SW 1271 (cell line): ENCODE data around the gene GKN2.
"Not testable (repeated sequence)": the region's sequence is repeated elsewhere in the genome, so short reads cannot be mapped to it uniquely, and the experiment has no call there.

ENCODE experiments used
- DNase-seq, 2 experiments: peaks; one replicate each; lab custom pipeline; 2025; lab: John Stamatoyannopoulos, UW

The GKN2 gene

GRCh38 chr2:68961380-68961779, 8.7 kb upstream of the GKN2 start:
- DNase-seq, result no peak

- no peak for DNase-seq
Measured at GRCh38 chr2:68959001-68959400, 6.3 kb upstream of the GKN2 start.

DNA sequence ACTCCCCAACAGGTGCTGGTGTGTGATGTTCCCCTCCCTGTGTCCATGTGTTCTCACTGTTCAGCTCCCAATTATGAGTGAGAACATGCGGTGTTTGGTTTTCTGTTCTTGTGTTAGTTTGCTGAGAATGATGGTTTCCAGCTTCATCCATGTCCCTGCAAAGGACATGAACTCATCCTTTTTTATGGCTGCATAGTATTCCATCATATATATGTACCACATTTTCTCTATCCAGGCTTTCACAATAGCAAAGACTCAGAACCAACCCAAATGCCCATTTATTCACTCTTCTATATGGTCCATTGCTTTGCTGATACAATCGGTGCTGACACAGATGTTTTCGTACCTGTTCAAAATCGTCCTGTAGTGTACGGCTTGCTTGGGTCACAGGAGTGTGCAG, 2.7 kb upstream of the GKN2 start:
- not testable (repeated sequence) for DNase-seq

DNA sequence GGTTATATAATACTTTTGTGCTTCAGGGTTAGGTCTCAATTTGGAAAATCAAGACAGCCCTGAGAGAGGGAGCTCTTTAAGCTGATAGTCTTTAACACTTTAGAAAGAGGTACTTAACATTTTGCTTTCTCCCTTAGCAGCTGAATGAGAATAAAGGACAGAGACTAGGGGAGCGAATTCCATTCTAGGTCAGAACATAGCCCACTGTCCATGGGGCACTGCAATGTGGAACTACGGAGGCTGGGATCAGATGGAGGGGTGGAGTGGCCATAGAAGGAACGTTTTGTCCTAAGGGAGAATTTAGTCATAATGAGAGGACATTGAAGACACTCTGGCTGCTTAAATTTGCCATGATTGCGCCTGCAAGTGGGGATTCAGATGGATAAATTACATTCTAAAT, 794 bp downstream of the GKN2 start:
- DNase-seq, result no peak

GRCh38 chr2:68948710-68949109, 4.0 kb downstream of the GKN2 start:
- DNase-seq, result no peak

- DNase-seq, result no peak
Measured at GRCh38 chr2:68946117-68946516, 6.6 kb downstream of the GKN2 start.

- peak in 1 of 2 experiments; percentile 63 for DNase-seq
Measured at GRCh38 chr2:68943581-68944568, 8.8 kb downstream of the GKN2 start.

GRCh38 chr2:68942827-68943226, 9.9 kb downstream of the GKN2 start:
- no peak for DNase-seq

DNA sequence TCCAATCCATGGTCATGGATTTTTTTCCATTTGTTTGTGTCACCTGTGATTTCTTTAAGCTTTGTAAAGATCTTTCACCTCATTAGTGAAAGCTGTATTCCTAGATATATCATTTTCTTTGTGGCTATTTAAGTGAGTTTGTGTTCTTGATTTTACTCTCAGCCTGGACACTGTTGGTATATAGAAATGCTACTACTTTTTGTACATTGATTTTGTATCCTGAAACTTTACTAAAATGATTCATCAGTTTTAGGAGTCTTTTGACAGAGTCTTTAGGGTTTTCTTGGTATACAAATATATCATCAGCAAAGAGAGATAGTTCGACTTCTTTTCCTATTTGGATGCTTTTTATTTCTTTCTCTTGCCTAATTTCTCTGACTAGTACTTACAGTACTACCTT, 12.3 kb downstream of the GKN2 start:
- DNase-seq, result no peak

DNA sequence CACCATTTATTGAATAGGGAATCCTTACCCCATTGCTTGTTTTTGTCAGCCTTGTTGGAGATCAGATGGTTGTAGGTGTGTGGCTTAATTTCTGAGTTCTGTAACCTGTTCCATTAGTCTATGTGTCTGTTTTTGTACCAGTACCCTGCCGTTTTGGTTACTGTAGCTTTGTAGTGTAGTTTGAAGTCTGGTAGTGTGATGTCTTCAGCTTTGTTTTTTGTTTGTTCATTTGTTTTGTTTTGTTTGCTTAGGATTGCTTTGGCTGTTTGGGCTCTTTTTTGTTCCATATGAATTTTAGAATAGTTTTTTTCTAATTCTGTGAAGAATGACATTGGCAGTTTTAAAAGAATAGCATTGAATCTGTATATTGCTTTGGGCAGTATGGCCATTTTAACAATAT, 12.7 kb downstream of the GKN2 start:
- no peak for DNase-seq

DNA sequence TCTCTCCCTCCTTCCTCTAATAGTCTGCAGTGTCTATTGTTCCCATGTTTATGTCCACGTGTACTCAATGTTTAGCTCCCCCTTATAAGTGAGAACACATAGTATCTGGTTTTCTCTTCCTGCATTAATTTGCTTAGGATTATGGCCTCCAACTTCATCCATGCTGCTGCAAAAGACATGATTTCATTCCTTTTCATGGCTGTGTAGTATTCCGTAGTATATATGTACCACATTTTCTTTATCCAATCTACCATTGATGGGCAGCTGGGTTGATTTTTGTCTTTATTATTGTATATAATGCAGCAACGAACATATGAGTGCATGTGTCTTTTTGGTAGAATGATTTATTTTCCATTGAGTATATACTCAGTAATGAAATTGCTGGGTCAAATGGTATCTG, 13.8 kb downstream of the GKN2 start:
- no peak for DNase-seq

GRCh38 chr2:68937346-68938055, 15.2 kb downstream of the GKN2 start:
- DNase-seq, result no peak

- no peak for DNase-seq
Measured at GRCh38 chr2:68936889-68937288, 15.8 kb downstream of the GKN2 start.

- peak in 1 of 2 experiments; percentile 42 for DNase-seq
Measured at GRCh38 chr2:68936427-68936826, 16.3 kb downstream of the GKN2 start.

DNA sequence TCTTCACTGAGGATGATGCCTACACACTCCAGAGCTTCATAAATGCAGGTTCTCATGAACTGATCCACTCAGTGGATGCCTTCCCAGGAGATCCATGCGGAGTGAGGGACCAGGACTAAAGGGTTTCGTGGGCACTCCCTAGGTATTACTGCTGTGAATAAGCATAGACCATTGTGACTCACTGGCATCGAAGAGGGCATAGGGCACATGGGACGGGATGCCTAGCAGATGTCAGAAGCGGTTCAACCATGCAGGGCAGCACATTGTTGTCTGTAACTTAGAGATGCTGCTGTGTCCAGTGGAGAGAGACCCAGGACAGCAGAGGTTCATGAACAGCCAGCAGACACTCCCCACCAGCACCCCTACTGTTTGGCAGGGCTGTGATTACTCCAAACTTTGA, 17.2 kb downstream of the GKN2 start:
- DNase-seq, result no peak

DNA sequence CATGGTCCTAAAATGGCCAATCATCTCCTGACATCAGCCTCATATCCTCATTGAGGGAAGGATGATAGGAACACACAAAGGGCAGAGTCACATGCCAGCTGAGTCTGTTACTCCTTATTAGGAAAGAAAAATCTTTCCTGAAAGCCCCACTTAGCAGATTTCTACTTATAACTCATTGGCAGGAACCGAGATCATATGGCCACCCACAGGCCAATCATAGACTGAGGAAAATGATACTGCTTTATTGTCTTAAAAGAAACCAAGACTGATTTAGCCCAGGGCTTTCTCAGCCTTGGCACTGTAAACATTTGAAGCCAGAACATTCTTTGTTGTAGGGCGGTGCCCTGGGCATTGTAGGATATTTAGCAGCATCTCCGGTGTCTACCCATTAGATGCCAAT, 18.7 kb downstream of the GKN2 start:
- no peak for DNase-seq

DNA sequence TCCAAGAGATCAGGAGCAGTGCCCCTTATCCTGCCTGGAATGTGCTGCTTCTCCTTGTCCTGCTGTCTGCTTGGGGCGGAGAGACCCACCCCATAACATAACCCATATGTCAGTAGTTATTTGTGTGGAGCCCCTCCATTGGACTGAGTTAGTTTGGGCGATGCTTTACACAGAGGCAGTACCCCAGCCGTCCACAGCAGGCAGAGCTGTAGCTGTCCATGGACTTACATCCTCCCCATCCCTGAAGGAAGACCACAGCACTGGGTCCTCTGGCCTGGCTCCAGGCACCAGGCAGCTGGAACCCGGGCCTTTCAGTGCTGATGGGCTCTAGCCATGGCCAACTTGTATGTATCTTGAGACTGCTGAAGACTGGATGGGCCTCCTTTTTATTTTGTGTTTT, 20.3 kb downstream of the GKN2 start:
- DNase-seq, result no peak

GRCh38 chr2:68931799-68932198, 20.9 kb downstream of the GKN2 start:
- DNase-seq, result no peak

- DNase-seq, result no peak
Measured at GRCh38 chr2:68931149-68931711, 21.5 kb downstream of the GKN2 start.

DNA sequence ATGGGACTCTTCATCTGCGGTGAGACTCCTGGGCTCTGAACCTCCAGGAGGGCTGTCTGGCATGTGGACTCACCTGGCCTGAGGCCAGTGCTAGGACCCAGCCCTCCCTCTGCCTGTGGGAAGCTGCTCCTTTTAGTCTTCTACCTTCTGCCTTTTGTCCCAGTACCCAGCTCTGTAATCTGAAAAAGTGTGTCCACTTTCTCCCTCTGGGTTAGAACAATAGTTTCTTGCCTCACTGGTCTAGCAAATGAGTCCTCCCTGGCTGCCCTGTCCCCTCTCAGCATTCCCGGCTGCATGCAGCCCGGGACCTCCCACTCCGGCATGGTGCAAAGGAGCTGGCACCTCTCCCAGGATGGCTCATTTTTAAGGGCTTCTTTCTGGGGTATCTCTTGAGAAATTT, 25.9 kb downstream of the GKN2 start:
- DNase-seq, result no peak

DNA sequence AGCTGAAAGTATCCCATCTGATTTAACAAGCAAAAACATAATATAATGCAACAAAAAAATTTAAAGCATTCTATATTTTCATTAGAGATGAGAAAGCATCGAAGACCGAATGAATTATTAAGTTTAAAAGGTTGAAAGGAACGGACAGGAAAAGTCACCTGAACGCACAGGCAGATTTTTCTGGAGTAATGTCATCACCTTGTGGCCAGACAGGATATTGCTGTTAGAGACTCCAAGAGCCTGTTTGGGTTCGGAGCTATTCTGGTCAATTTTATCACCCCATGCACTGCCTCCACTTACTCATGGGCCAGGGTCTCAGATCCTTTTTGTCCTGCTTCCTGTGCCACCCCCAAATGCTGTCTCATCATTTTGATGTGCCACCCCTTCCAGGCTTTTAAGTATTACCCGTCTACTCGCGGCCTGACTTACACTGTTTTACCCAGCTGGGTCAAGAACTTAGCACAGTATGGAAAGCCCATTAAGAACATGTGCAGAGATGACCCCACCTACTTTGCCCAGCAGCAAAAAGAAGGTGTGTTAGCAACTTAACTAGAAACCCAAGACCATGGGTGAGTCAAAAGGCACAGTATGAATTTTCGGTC, 27.3 kb downstream of the GKN2 start:
- DNase-seq, result peak in 1 of 2 experiments; percentile 30

DNA sequence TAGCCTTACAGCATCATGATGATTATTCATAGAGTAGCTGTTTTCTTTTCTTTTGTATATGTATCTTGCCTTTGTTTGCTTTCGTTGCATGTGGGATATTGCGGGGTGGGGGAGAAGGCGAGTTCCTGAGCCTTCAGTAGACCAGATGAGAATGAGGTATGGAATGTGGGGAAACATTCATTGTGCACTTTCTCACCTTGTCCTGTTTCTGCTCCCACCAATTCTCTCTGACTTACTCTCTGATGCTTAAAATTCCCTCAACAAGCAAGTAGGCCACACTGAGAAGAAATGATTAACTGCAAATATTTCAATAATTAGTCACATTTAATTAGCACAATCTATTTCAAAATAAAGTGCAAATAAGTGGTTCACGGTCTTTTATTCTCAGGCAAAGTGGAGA, 31.0 kb downstream of the GKN2 start:
- DNase-seq, result no peak
